HepG2 (cell line): ENCODE data around the gene LTB4R. TPM values are rescaled to one million over a fixed set of nuclear protein-coding genes. Genes with fewer than 3 reads are reported as not detected.
A peak's percentile ranks its signal among the peaks of the same experiment; 100 is the strongest.

Experiments
- ATAC-seq: fragments of 200-7000 bp; cut with Tn5 transposase; 3 replicates; pipeline ENCODE4 v1.9.1; 2020; ENCODE audit warnings: mild to moderate bottlenecking, moderate library complexity
- BruUV-seq: library from RNA; stranded (reverse); fragments of 400-500 nt; replicated peaks from 2 replicates; lab custom pipeline; 2021; lab: Mats Ljungman, UMichigan
- CTCF ChIA-PET: fragments of 300-600 bp; formaldehyde crosslinking; extraction: SDS; loops from one replicate; lab custom pipeline; 2021; ENCODE audit warnings: low total read pairs, inconsistent platforms, low intra/inter-chr PET ratio; lab: Yijun Ruan, JAX
- POLR2A ChIA-PET: fragments of 350-600 bp; sonication (Branson Sonifier 250); formaldehyde crosslinking; loops from one replicate; lab custom pipeline; 2020; ENCODE audit warnings: antibody characterized with exemption, inconsistent platforms; lab: Yijun Ruan, JAX
- DNase-seq: peaks from one replicate; pipeline ENCODE4 v3.0.0-alpha.2; 2015; ENCODE audit warnings: low spot score
- FAIRE-seq: peaks from 3 replicates; lab custom pipeline; 2011; peaks lifted over from hg19 to GRCh38; lab: Jason Lieb, UNC
- H2AFZ ChIP-seq: one replicate; pipeline ENCODE4 v1.6.1; 2011; ENCODE audit warnings: low read length, inconsistent platforms
- H3K27ac ChIP-seq: fragments of 300-600 bp; 3 replicates; pipeline ENCODE4 v1.8.0; 2011; ENCODE audit warnings: mixed run types, mild to moderate bottlenecking, mixed read lengths, low read length, inconsistent platforms; ENCODE audit not compliant: insufficient read depth; ENCODE audit errors: extremely low read length
- H3K27me3 ChIP-seq, 2 experiments: fragments of 200-600 bp in 1 of 2; 2 replicates in 1 of 2; 3 replicates in 1 of 2; pipeline versions ENCODE4 v1.6.0 to v1.8.0; 2011; ENCODE audit warnings: low read length in 2 of 2, mild to moderate bottlenecking in 2 of 2, moderate library complexity in 2 of 2, inconsistent platforms in 1 of 2; ENCODE audit not compliant: insufficient read depth in 2 of 2, control insufficient read depth in 1 of 2
- H3K36me3 ChIP-seq, 2 experiments: fragments of 200-600 bp in 1 of 2; replicated peaks in 1 of 2; 2 replicates in 1 of 2; 3 replicates in 1 of 2; pipeline versions ENCODE4 v1.5.1 to v1.8.0; 2011; ENCODE audit warnings: low read length in 2 of 2, inconsistent platforms in 1 of 2; ENCODE audit not compliant: insufficient read depth in 2 of 2, control insufficient read depth in 1 of 2
- H3K4me1 ChIP-seq: 2 replicates; pipeline ENCODE4 v1.5.1; 2012; ENCODE audit warnings: low read length, inconsistent platforms; ENCODE audit not compliant: insufficient read depth
- H3K4me2 ChIP-seq: 2 replicates; pipeline ENCODE4 v1.6.0; 2011; ENCODE audit warnings: low read depth, low read length, inconsistent platforms
- H3K4me3 ChIP-seq, 3 experiments: fragments of 200-600 bp in 1 of 3; sonication (generic), shearing (Covaris generic) in 1 of 3; replicated peaks in 1 of 3; 2 replicates each; pipeline ENCODE4 v1.5.1; 2011 to 2016; ENCODE audit warnings: low read length in 3 of 3, inconsistent platforms in 2 of 3, low read depth in 2 of 3, mild to moderate bottlenecking in 2 of 3, control low read depth in 1 of 3, mixed read lengths in 1 of 3; ENCODE audit not compliant: insufficient read depth in 1 of 3
- H3K79me2 ChIP-seq: one replicate; pipeline ENCODE4 v1.6.1; 2011; ENCODE audit warnings: low read length, inconsistent platforms; ENCODE audit not compliant: insufficient read depth
- H3K9ac ChIP-seq: 2 replicates; pipeline ENCODE4 v1.6.0; 2011; ENCODE audit warnings: mild to moderate bottlenecking, low read depth, low read length, inconsistent platforms; ENCODE audit not compliant: insufficient read depth
- H3K9me3 ChIP-seq: 2 replicates; pipeline ENCODE4 v1.5.1; 2012; ENCODE audit warnings: mild to moderate bottlenecking, low read length
- H4K20me1 ChIP-seq: 2 replicates; pipeline ENCODE4 v1.6.0; 2011; ENCODE audit warnings: inconsistent platforms, mild to moderate bottlenecking, low read length, moderate library complexity; ENCODE audit not compliant: insufficient read depth
- FOXC1 ChIP-seq: sonication (generic); formaldehyde crosslinking; IDR thresholded peaks from 2 replicates; pipeline ENCODE4 v1.8.0; 2022; ENCODE audit warnings: mild to moderate bottlenecking, missing genetic modification reagents, borderline replicate concordance
- ZIK1 ChIP-seq: sonication (generic); formaldehyde crosslinking; IDR thresholded peaks from 2 replicates; pipeline ENCODE4 v1.5.0; 2020; ENCODE audit warnings: mild to moderate bottlenecking, low read depth, missing genetic modification reagents, borderline replicate concordance
- ZNF101 ChIP-seq: sonication (generic); formaldehyde crosslinking; IDR thresholded peaks from 2 replicates; pipeline ENCODE4 v1.4.0; 2020; ENCODE audit warnings: mild to moderate bottlenecking, low read depth, missing genetic modification reagents, borderline replicate concordance
- ZNF768 ChIP-seq: sonication (generic); formaldehyde crosslinking; IDR thresholded peaks from 2 replicates; pipeline ENCODE4 v1.4.0; 2020; ENCODE audit warnings: missing genetic modification reagents
- WGBS: methylation state at CpG from one replicate; pipeline ENCODE4 v1.1.6; 2017; ENCODE audit warnings: low lambda C conversion rate; 5-methylcytosine and 5-hydroxymethylcytosine counted together
- in situ Hi-C: cut with HindIII; loops from 2 replicates; pipeline ENCODE4 v1.10.0; 2017; ENCODE audit warnings: low pct_unique_long_range_greater_than_20kb; ENCODE audit not compliant: extremely low pct_ligation_motif_present
- intact Hi-C: fragments of 100-400 bp; cut with micrococcal nuclease; formaldehyde crosslinking; loops from one replicate; pipeline ENCODE4 v1.10.0; 2022; ENCODE audit not compliant: unreplicated experiment
- polyA plus RNA-seq, 8 experiments: library from polyadenylated mRNA; depleted of rRNA in 3 of 8; stranded (reverse) in 7 of 8; unstranded in 1 of 8; fragments of >200 nt; fragmentation: Illumina TruSeq in 4 of 8; extraction: Trizol in 4 of 8; gene quantifications; 2 replicates each; pipeline versions ENCODE4 v1.2.1 to v1.2.3, GENCODE V29; 2011 to 2016; ENCODE audit warnings: low read depth in 4 of 8, missing spikeins in 1 of 8, mixed read lengths in 1 of 8; ENCODE audit not compliant: insufficient read depth in 1 of 8
- total RNA-seq, 5 experiments: library from RNA; depleted of rRNA; stranded (reverse); fragments of >200 nt; fragmentation: Illumina TruSeq; extraction: Trizol; gene quantifications; 2 replicates each; pipeline ENCODE4 v1.2.3, GENCODE V29; 2016; ENCODE audit warnings: low read depth in 1 of 5
- TF ChIP-seq, protein P1 (sequence below): sonication (generic); formaldehyde crosslinking; IDR thresholded peaks from 2 replicates; pipeline ENCODE4 v1.5.0; 2020; ENCODE audit warnings: mild to moderate bottlenecking, missing genetic modification reagents
- TF ChIP-seq, protein P2 (sequence below): sonication (generic); formaldehyde crosslinking; IDR thresholded peaks from 2 replicates; pipeline ENCODE4 v1.8.1; 2023; ENCODE audit warnings: mild to moderate bottlenecking, missing genetic modification reagents
- TF ChIP-seq, protein P3 (sequence below): sonication (generic); formaldehyde crosslinking; IDR thresholded peaks from one replicate; pipeline ENCODE4 v1.5.1; 2020; ENCODE audit warnings: mild to moderate bottlenecking, missing genetic modification reagents; ENCODE audit errors: not compliant biosample characterization

LTB4R gene
- total and polyA plus RNA-seq, 2 of the 13 experiments (the other 11 are each of a cell fraction or from before 2014, with no cell fraction given) = 3.2 to 8.2 TPM

DNA sequence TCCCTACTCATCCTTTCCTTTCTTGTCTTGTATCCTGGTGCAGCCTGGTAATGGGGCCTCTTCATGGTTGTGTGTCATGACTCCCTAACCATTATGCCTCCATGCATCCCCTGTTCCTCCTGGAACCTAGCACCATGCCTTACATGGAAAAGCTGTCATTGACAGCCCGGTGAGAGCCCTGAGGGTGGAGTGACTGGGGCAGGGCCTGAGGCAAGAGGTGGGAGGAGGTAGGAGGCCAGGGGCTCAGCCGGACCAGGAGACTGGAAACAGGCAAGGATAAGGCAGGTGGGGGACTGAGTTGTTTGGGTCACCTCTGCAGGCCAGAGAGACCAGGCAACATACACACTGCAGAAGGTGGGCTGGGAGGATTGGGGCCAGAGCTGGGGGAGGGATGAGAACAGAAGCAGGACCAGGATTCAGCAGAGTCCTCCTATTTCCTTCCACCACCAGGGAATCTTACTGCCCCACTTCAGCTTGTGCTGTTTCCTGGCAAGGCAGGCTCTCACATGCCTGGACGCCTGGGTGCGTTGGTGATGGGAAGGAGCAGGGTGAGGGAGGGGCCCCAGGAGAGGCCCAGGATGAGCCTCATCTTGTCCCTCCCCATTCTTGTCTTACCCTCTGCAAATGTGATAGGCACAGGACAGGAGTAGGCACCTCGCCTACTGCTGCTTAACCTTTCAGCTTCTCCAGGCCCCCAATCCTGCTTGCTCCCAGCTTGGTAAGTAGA lies 1.6 kb upstream of the LTB4R start, which contains the start of gene LTB4R2 (continued):
- TF ChIP-seq, protein P1, sequence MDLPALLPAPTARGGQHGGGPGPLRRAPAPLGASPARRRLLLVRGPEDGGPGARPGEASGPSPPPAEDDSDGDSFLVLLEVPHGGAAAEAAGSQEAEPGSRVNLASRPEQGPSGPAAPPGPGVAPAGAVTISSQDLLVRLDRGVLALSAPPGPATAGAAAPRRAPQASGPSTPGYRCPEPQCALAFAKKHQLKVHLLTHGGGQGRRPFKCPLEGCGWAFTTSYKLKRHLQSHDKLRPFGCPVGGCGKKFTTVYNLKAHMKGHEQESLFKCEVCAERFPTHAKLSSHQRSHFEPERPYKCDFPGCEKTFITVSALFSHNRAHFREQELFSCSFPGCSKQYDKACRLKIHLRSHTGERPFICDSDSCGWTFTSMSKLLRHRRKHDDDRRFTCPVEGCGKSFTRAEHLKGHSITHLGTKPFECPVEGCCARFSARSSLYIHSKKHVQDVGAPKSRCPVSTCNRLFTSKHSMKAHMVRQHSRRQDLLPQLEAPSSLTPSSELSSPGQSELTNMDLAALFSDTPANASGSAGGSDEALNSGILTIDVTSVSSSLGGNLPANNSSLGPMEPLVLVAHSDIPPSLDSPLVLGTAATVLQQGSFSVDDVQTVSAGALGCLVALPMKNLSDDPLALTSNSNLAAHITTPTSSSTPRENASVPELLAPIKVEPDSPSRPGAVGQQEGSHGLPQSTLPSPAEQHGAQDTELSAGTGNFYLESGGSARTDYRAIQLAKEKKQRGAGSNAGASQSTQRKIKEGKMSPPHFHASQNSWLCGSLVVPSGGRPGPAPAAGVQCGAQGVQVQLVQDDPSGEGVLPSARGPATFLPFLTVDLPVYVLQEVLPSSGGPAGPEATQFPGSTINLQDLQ (CRISPR knock-in tag) = no peak
- TF ChIP-seq ZNF101 (no peak), ZNF768 (CRISPR knock-in tag) (peak; percentile 42; the same call in 1 of the 2 replicates)
- TF ChIP-seq, protein P2, sequence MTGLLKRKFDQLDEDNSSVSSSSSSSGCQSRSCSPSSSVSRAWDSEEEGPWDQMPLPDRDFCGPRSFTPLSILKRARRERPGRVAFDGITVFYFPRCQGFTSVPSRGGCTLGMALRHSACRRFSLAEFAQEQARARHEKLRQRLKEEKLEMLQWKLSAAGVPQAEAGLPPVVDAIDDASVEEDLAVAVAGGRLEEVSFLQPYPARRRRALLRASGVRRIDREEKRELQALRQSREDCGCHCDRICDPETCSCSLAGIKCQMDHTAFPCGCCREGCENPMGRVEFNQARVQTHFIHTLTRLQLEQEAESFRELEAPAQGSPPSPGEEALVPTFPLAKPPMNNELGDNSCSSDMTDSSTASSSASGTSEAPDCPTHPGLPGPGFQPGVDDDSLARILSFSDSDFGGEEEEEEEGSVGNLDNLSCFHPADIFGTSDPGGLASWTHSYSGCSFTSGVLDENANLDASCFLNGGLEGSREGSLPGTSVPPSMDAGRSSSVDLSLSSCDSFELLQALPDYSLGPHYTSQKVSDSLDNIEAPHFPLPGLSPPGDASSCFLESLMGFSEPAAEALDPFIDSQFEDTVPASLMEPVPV (CRISPR knock-in tag) = no peak

DNA sequence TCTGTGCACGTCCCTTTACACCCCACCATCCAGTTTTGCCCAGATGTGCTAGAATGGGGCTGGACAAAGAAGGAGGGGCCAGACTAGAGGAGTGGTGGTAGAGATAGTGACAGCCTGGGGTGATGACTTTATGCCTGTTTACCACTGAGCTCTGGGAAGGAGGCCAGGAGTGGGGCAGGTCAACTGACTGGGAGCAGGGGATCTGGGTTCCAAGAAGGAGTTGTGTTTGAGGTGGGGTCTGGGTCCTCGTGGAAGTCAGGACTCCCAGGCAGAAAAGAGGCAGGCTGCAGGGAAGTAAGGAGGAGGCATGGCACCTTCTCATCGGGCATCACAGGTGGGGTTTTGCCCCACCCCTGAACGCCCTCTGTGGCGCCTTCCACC lies 1.0 kb upstream of the LTB4R start:
- ATAC-seq = no peak
- no peak overlapping the region for H3K9ac ChIP-seq
- TF ChIP-seq ZIK1 (CRISPR knock-in tag) = no peak
- TF ChIP-seq, protein P3, sequence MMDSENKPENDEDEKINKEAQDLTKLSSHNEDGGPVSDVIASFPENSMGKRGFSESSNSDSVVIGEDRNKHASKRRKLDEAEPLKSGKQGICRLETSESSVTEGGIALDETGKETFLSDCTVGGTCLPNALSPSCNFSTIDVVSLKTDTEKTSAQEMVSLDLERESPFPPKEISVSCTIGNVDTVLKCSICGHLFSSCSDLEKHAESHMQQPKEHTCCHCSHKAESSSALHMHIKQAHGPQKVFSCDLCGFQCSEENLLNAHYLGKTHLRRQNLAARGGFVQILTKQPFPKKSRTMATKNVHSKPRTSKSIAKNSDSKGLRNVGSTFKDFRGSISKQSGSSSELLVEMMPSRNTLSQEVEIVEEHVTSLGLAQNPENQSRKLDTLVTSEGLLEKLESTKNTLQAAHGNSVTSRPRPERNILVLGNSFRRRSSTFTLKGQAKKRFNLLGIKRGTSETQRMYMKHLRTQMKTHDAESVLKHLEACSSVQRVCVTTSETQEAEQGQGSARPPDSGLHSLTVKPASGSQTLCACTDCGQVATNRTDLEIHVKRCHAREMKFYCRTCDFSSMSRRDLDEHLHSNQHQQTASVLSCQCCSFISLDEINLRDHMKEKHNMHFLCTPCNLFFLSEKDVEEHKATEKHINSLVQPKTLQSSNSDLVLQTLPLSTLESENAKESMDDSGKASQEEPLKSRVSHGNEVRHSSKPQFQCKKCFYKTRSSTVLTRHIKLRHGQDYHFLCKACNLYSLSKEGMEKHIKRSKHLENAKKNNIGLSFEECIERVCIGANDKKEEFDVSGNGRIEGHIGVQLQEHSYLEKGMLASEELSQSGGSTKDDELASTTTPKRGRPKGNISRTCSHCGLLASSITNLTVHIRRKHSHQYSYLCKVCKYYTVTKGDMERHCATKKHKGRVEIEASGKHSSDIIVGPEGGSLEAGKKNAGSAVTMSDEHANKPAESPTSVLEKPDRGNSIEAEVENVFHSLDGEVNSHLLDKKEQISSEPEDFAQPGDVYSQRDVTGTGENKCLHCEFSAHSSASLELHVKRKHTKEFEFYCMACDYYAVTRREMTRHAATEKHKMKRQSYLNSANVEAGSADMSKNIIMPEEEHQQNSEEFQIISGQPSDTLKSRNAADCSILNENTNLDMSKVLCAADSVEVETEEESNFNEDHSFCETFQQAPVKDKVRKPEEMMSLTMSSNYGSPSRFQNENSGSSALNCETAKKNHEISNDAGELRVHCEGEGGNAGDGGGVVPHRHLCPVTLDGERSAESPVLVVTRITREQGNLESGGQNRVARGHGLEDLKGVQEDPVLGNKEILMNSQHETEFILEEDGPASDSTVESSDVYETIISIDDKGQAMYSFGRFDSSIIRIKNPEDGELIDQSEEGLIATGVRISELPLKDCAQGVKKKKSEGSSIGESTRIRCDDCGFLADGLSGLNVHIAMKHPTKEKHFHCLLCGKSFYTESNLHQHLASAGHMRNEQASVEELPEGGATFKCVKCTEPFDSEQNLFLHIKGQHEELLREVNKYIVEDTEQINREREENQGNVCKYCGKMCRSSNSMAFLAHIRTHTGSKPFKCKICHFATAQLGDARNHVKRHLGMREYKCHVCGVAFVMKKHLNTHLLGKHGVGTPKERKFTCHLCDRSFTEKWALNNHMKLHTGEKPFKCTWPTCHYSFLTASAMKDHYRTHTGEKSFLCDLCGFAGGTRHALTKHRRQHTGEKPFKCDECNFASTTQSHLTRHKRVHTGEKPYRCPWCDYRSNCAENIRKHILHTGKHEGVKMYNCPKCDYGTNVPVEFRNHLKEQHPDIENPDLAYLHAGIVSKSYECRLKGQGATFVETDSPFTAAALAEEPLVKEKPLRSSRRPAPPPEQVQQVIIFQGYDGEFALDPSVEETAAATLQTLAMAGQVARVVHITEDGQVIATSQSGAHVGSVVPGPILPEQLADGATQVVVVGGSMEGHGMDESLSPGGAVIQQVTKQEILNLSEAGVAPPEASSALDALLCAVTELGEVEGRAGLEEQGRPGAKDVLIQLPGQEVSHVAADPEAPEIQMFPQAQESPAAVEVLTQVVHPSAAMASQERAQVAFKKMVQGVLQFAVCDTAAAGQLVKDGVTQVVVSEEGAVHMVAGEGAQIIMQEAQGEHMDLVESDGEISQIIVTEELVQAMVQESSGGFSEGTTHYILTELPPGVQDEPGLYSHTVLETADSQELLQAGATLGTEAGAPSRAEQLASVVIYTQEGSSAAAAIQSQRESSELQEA (CRISPR knock-in tag) = peak; percentile 51
- TF ChIP-seq FOXC1 = no peak

More for the DNA sequence above, 1.0 kb upstream of the LTB4R start:
- no peak for DNase-seq
- ChIA-PET CTCF (interaction anchor here (3.4 kb wide), 1 partner anchor 12 kb away, joined by 45 read pairs; the partner anchor contains the start of genes DHRS1 and NOP9), POLR2A (interaction anchor here (0.8 to 24.7 kb wide), 6 partner anchors 8 to 215 kb away, joined by 3 to 850 read pairs (median 17); partner anchors contain the start of genes CHMP4A, DHRS1, GMPR2 and NEDD8)
- 90% methylated on average over 5 of the region's 5 CpGs for WGBS
- FAIRE-seq = no peak
- in situ Hi-C loops = no loop called here
- peak overlapping the region; percentile 4 for H3K27ac ChIP-seq
- peaks cover 9% of the 10 kb centered on the region for H3K79me2 ChIP-seq
- H4K20me1 ChIP-seq = no peaks in the 10 kb centered on the region
- H2AFZ ChIP-seq = no peak overlapping the region
- H3K36me3 ChIP-seq = peaks cover 16 to 18% of the 10 kb centered on the region in 2 experiments
- H3K4me2 ChIP-seq = no peak overlapping the region
- H3K9me3 ChIP-seq = no peaks in the 10 kb centered on the region
- no peaks in the 10 kb centered on the region; a peak in 1 of 5 replicates for H3K27me3 ChIP-seq
- H3K4me3 ChIP-seq = no peak overlapping the region
- no TSS peak for BruUV-seq
- H3K4me1 ChIP-seq = peaks cover 58% of the 10 kb centered on the region
- intact Hi-C loops = no loop called here
